GM19468 (cell line): ENCODE measurements around the gene SDC4.

ENCODE experiments used
- ATAC-seq: cut with Tn5 transposase; IDR thresholded peaks from one replicate; pipeline ENCODE4 v1.9.1; 2021; ENCODE audit warnings: mild to moderate bottlenecking, moderate library complexity, moderate number of reproducible peaks; ENCODE audit not compliant: unreplicated experiment; ENCODE audit errors: extremely low read depth

SDC4 gene

DNA sequence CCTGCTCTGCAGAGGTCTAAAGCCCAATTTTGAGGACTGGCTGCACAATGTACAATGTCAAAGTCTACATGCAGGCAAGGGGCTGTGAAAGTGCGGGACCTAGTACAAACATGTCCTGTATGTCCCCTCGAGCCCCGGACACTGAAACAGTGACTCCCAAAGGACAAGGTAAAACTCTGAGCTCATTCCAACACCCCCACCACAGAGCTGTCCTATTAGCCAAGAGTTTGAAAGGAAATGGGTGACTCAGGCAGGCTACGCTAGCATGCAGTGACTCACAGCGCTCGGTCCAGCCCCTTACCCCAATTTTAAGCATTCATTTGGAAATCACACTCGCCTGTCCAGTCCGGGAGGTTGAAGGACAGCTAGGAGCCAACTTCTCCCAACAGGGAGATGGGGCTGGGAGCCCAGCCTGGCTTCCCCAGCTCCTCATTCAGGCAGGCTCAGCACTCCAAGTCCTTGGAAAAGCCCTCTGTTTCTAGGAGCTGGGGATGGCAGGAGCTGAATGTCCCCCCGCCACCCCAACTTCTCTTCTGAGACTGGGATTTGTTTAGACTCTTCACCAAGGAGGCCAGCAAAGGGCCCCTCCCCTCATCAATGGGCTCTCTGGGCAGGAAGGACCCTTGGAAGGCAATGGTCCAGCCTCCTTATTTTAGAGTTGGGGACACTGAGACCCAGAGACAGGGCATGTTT is 3.9 kb downstream of the SDC4 start:
- no peak for ATAC-seq

DNA sequence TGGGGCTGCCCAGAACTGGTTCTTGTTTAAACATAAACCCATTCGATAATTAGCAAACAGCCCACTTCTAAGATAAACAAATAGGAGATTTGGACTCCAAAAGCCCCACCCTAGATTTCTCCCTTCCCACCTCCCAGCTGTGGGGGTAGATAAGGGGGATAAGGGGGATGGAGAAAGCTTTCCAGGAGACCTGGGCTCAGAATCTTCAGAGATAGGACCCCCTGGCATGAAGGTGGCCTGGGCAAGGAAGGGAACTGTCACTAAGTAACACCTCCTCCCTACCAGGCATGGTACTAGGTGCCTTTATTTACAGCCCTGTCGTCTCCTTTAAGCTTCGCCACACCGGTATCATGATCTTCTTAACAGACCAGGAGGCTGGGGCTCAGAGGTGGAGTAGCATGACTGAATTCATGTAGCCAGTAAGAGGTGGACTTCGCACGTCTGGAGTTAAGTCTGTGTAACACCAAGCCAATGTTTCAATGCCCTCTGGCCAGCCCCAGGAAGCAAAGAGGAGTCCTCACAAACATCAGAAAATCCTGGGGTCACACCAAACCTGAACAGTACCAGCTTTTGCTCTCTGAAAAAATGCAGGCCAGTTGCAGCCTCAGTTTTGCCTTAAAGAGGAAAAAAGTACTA is 4.6 kb downstream of the SDC4 start:
- no peak for ATAC-seq

DNA sequence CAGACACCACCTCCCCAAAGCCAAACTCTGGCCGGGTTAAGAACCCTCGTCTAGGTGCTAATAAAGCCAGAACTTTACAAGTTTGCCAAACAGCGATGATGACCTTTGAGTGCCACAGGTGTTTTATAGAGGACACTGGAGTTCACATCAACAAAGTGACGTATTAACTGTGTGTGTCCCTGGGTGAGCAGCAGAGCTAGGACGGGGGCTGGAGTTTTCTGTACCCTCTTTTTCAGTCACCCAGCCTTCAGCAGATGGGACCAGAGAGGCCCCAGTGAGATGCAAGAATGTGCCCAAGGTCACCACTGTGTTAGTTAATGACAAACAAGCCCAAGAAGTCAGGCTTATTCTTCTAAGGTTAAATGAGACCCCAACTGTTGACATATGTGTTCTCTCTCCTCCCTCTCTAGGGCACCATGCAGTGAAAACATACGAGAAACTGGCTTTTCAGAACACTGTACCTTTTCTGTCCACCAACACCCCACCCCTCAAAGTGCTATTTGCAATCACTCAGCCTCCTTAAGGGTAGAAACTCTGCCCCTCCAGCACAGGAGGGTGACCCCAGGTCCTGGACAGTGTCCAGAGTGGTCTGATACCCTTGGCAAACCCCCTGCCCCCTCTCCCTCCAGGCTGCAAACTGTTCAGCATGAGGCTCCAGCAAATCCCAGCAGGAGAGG is 5.2 kb downstream of the SDC4 start:
- no peak for ATAC-seq

DNA sequence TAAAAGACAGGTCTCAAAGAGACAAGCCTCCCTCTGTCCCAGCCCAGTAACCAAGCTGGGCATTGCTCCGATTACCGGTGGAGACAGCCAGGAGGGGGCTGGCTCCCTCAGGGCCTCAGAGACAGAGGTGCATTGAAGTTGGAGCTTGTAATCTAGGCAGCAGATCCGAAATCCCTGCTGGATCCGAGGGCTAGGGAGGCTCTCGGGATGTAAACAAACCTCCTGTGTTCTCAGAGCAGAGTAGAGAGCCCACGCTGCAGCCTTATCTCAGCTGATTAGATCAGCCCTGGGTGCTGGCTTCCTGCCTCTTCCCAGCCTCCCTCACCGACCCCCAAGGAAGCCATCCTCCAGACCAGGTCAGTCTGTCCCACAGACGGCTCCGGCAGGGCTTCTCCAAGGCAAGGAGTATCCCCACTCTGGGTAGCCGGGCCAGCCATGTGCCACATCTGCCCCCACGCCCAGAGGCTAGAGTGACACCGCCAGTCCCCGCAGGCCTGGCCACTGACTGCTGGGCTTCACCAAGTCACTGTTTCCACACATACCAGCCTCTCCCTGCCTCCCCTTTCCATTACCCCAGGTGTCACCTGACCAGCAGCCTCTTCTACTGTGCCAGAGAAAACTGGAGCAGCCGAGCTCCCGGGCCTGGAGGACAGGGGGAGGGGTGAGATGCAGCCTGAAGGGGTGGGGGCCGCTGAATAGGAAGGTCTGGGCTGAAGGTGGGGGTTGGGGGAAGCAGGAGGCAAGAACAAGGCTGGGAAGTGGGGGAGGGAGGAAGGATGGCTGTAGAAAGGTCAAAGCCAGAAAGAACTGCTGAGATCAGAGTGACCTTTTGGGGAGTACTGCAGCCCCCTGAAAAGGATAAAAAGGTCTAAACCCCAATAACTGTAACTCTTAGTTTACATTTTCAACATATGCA is 6.0 kb downstream of the SDC4 start:
- no peak for ATAC-seq

DNA sequence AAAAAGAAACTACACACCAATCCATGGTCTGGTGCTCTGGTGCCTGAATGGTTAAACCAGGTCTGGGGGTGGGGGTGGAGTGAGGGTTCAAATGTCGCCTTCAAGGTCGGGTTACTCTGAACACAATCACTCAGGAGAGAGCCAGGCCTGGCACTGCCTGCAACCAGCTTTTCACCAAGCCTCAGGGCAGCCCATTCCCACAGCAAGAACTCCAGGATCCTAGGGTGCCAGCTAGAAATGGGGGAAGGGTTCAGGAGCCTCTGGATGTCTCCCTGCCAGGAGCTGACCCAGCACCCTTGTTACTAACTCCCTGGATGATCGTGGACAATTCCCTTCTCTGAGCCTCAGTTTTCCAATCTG is 6.7 kb downstream of the SDC4 start:
- ATAC-seq: no peak

DNA sequence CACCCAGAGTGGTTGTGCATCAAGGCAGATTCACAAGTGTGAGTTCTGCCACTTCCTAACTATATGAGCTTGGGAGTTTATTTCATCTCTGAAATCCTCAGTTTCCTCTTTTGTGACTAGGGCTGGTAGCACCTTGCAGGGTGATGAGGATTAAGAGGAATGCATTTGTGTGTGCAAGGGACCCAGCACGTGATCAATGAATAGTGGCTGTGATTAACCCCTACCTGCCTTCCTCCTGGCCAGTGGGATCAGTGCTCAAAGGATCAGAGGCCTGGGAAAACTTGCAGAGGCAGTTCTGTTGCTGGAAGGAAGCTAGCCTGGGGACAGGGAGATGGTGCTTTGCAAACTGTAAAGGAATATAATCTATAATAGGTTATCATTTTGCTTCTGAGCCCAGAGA is 7.3 kb downstream of the SDC4 start:
- no peak for ATAC-seq

DNA sequence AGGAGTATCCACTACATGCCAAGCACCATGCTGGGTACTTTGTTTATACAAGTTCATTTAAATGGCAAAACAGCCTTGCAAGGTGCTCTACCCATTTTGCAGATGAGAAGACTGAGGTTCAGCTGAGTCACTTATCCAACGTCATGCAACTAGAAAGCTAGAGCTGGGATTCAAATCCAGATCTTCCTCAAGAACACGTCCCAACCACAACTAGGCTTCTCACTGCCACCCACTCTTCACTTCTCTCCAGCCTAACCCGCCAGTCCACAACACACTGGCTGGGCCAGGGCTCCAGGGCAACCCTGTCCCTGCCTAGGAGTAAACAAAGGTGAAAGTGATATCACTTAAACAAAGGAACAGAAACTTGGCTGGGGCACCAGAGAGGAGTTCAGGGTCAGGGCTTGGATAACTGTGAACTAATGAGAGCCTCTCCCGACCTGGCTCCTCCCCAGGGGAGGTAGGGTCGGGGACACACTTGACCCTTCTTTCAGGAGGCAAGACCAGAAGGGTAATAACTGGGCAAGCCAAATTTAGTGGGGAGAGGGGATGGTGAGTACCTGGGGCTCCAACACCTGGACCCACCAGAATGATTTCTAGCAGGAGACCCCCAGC is 7.9 kb downstream of the SDC4 start:
- no peak for ATAC-seq

DNA sequence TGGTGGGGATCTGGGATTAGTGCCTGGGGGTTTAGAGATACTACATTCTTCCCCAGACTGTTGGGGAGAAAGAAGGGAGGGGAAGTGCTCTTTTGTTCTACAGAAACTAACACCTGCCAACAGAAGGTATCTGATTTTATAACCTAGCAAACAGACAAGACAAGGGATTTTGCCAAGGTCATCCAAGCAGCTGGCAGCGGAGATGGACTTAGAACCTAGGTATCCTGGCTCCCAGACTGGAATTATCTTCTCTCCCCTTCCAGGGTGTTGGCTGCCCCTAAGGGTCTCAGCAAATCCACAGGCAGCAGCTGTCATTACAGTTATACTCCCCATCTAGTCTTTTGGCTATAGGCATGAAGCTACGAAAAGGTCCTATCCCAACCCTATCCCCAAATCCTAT is 8.4 kb downstream of the SDC4 start:
- no peak for ATAC-seq

DNA sequence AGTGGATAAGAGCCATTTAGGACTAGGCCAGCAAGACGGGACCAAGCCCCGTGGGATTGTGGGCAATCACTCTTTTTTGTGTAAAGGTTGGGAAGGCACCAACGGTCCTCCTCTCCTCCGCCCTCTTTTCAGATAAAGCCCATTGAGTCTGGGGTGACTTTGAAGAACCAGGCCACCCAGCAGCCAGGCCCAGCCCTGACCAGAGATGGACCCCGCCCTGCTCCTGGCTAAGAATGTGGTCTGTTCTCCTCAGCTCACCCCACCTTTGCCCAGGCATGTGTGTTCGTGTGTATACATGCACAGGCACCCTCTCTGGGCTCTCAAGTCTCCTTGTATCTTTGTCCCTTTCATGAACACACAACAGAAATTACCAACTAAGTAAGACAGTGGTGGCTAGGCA is 9.1 kb downstream of the SDC4 start:
- ATAC-seq: no peak

DNA sequence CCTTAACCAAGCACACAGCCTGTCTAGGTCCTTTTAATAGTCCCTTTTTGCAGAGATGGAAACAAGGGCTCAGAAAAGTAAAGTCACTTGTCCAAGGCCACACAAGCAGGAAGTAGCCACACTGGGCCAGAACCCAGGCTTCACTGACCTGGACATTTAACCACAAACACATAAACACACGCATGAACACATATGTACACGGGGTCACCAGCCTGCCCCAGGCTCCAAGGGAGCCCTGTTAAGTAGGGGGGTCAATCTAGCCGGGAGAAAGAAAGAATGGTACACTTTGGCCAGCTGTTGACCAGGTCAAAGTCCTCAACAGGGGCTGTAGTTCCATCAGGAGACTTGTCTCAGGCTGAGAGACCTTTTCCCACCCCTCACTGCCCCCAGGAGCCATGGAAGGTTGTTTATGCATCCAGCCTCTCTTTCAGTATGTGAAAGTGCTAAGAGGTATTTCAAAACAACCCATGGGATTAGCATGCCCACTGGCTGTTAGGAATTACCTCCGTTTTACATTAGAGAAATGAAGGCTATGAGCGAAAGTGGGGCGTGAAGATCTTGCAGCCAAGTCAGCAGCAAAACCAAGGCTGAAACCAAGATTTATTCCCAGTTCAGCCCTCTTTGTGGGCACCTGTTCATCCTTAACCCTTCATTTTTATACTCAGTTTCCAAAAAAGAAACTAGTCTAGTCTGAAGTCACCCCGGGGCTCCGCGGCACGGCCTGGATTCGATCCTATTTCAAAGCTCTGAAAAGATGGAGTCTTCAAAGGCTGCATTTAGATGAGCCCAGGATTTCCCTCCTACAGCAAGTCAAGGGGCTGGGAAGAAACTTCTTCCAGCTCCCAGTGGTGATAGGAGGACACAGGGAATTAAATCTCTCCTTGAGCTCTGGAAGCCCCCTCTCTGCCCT is 9.8 kb downstream of the SDC4 start:
- ATAC-seq: no peak

DNA sequence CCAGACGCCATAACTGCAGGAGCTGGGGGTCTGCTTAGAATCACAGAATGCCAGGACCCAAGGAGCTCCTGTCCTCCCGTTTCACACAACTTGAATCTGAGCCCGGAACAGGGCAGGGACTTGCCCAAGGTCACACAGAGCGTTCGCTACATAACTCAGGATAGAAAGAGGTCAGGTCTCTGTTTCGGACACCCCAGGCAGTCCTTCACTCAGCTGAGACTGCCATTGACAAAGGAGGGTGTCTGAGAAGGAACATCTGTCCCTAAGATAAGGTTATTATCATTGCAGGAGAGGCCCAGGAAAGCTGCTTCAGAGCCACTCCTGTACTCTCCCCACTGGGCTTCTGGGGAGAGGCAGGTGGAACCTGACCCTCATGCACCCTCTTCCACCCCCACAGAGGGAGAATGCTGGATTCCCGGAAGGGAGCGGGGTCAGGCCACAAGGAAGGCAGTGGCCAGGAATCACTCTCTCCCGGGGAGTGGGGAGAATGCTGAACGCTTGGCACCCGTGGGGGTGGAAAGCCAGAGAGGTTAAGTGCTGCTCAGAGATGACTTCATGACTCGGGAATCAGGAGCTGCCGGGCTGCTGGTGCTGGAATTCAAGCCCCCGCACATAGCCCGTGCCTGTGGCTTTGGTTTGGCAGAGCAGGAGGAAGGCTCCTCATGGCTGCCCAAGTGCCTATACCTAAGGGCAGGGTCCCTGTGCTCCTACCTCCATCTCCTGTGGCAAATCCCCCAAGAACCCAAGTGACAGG is 10.7 kb downstream of the SDC4 start:
- no peak for ATAC-seq

DNA sequence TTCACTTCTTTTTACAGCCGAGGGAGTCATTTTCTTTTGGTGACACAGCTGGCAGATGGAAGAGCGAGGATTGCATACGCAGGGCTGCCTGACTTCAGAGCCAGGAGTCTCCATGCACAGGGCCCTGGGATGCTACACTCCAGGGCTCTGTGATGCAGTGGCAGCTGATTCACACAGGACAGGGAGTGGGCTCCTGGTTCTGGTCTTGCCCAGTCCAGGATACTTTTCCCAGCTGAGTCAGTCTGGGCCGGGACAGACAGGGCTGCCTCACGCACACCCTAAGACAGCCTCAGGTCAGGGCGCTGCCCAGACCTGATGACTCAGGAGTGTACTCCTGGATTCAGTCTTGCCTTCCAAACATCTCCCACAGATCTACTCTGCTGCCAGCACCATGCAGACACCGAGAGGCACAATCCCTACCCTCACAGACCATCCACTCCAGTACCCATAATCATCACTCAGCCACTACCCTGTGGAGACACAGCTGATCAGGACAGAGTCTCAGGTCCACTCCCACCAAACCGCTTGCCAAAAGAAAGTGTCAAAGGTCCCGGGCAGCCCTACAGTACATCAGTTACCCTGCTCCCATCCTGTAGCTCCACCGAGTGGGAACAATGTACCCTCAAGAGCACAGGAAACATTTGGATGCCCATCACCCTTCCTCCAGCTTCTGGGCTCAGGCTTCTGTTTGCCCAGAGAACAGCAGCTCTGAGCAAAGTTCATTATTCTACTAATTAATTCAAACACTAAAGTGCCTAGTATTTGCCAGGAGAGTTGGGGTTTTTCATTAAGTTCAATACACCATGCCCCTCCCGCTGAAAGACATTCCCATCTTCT is 11.5 kb downstream of the SDC4 start:
- ATAC-seq: no peak

DNA sequence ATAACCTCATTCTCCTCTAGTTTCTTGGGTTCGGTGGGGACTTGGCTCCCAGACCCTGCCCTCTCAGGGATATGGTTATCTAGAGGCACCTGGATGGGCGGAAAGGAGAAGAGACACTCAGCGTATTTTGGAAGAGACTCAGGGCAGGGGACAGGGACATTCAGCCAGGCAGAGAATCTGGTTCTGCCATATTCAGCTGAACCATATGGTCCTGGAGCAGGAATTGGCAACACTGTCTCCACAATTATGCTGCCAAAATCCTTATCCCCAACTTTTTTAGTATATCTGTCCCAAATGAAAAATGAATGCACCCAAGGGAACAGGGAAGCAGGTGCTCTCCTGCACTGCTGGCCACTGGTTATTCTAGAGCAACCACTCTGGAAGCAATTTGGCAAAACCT is 17.7 kb downstream of the SDC4 start:
- no peak for ATAC-seq

DNA sequence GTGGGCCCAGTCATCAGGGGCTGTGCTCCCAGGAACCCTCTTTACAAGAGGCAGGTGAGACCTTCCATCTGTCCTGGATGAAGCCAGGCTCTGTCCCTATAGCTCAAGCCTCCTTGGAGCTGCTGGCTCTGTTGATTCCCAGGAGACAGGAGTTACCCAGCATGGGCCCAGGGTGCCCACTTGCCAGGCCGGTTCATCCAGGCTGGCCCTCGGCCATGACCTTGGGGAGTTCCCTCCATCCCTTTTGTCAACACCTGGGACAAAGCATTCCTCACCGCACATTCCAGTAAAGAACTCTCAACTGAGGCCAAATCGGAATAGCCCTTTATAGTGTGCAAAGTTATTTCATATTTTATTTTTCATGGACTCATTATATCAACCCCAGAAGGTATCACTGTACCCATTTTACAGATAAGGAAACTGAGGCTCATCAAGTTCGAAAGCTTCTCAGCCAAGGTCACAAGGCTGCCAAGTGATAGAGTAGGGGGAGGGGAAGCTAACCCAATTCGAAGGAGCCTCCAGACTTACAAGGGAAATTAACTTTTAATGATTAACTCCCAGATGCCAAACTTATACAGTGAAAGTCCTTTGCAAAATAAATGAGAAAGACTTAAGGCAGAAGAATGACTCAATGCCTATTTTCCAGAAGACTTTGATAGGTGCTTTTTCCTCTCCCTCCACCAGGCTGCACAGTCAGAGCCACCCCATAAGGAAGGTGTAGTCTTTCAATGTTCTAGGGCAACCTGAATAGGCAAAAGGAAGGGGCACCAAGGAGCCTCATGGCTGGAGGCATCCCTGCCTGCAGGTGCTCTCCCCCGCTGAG is 18.5 kb downstream of the SDC4 start:
- ATAC-seq: no peak

DNA sequence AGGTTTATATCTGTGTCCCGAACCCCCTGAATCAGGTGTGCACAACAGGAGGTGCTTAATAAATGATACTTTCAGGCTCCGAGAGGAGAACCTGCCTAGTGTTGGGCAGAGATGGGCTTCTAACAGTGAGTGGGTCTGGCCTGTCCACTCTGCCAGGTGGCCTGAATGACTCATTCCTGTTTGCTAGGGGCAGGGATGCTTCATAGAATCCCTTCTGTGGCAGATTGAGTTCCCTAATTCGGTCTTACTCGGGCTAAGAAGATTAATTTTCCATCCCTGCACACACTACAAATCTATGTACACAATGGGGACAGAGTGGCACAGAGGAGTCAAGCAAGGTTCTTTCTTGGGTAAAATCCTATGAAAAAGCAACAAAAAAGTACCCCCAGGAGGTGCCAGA is 19.8 kb downstream of the SDC4 start:
- no peak for ATAC-seq

DNA sequence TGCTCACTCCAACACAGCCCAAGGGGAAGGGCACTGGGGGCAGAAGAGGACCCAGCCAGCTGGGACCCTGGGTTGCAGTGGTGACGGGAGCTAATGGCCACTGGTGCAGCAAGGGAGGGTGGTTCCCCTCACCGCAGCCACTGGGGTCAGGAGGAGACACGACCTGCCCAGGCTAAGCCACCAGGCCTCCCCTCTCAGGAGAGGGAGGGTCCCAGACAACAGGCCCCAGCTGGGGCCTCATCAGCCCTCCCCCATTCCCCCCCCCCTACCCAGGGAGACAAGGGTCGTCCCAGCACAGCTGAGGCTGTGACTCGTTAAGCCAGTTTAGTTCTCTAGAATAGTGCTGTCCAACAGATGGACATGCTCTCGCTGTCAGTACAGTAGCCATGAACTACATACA is 22.9 kb downstream of the SDC4 start:
- no peak for ATAC-seq

DNA sequence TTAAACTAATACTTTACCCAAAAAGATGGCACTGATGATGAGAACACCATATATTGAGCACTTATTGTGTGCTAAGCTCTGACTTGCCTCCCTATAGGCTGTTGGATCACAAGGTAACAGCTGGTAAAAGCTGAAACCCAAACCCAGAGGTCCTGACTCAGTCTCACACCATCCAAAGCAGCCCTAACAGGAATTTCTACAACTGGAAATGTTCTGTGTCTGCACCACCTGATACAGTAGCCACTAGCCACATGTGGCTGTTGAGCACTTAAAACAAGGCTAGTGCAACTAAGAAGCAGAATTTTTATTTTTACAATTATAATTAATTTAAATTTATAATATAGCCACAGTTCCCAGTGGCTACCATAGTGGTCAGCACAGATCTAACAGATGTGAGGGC is 24.5 kb downstream of the SDC4 start:
- no peak for ATAC-seq
